Thyroid gland (tissue), 4 donors: ENCODE measurements around the gene ENTPD6. TPM values are rescaled to one million over a fixed set of nuclear protein-coding genes. Genes with fewer than 3 reads are reported as not detected.

Source experiments
- DNase-seq, 2 donors: peaks; one replicate each; pipeline ENCODE4 v3.0.0-alpha.2; 2019
- H3K27ac ChIP-seq, 3 donors: fragments of 200-600 bp; sonication (generic); 1 replicate in 2 of 3; 2 replicates in 1 of 3; pipeline ENCODE4 v1.5.1; 2016 to 2019; ENCODE audit warnings: mild to moderate bottlenecking in 1 of 3, moderate library complexity in 1 of 3
- H3K27me3 ChIP-seq: fragments of 200-600 bp; sonication (generic); one replicate; pipeline ENCODE4 v1.5.1; 2019
- H3K36me3 ChIP-seq, 2 donors: fragments of 200-600 bp; sonication (generic); one replicate each; pipeline ENCODE4 v1.5.1; 2016 to 2019
- H3K4me1 ChIP-seq, 2 donors: fragments of 200-600 bp; sonication (generic); one replicate each; pipeline ENCODE4 v1.5.1; 2017 to 2019
- H3K4me3 ChIP-seq, 3 donors: fragments of 200-600 bp; sonication (generic); replicated peaks in 1 of 3; 1 replicate in 2 of 3; 2 replicates in 1 of 3; pipeline ENCODE4 v1.5.1; 2016; ENCODE audit warnings: mild to moderate bottlenecking in 1 of 3
- H3K9me3 ChIP-seq: fragments of 200-600 bp; sonication (generic); one replicate; pipeline ENCODE4 v1.5.1; 2017
- POLR2A ChIP-seq, 2 donors: fragments of 450-650 bp; IDR thresholded peaks; one replicate each; pipeline ENCODE4 v1.6.1; 2017; ENCODE audit warnings: antibody characterized with exemption in 2 of 2, mild to moderate bottlenecking in 2 of 2, moderate library complexity in 1 of 2
- WGBS, 2 donors: methylation state at CpG; one replicate each; pipeline ENCODE4 v1.1.5; 2017; 5-methylcytosine and 5-hydroxymethylcytosine counted together
- intact Hi-C: fragments of 100-400 bp; cut with DNase I; formaldehyde crosslinking; loops from one replicate; pipeline ENCODE4 v1.15.1; 2023
- total RNA-seq, 4 donors: library from RNA; depleted of rRNA; stranded (reverse); fragments of >200 nt; gene quantifications; one replicate each; pipeline ENCODE4 v1.2.3, GENCODE V29; 2016
- TF ChIP-seq, protein P1 (sequence below), 6 experiments: fragments of 200-600 bp in 3 of 6; fragments of 450-650 bp in 3 of 6; sonication (generic) in 3 of 6; IDR thresholded peaks; one replicate each; pipeline ENCODE4 v1.5.1; 2016 to 2019; ENCODE audit warnings: antibody characterized with exemption in 6 of 6, mild to moderate bottlenecking in 2 of 6, inconsistent platforms in 1 of 6, moderate library complexity in 1 of 6

ENTPD6 gene
- total RNA-seq, 4 donors from 2014 or later, result 51.6 to 75.6 (median 64.9) TPM

DNA sequence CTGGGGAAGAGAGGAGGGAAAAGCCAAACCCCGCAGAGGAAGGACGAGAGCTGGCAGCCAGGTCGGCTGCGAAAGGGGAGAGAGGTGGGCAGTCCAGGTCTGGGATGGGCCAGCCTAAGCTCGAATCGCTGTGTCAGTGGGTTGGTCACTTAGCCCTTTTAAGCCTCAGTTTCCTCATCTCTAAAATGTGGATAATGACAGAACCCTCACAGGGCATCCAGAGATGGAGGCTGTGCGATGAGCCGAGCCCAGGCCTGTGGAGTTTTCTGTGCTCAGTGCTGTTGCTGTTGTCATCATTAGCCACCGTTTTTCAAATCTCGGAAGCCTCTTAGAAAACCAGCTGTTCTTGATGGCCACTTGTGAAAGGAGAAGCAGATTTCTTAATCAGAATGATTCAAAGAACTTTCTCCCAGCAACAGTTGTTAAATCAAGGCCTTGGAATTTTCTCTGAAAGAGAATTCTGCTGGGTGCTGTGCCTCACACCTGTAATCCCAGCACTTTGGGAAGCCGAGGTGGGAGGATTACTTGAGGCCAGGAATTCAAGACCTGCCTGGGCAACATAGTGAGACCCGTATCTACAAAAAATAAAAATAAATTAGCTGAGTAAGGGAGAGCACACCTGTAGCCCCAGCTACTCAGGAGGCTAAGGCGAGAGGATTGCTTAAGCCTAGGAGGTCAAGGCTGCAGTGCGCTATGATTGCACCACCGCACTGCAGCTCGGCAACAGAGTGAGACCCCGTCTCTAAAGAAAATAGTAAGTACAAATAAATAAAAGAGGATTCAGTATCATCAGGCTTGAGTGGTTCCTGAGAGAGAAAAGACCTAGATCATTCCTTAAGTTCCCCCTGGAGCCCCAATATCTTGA is 46.3 kb upstream of the ENTPD6 start:
- H3K4me1 ChIP-seq, result peaks cover 28 to 33% of the 10 kb centered on the region in 2 donors

DNA sequence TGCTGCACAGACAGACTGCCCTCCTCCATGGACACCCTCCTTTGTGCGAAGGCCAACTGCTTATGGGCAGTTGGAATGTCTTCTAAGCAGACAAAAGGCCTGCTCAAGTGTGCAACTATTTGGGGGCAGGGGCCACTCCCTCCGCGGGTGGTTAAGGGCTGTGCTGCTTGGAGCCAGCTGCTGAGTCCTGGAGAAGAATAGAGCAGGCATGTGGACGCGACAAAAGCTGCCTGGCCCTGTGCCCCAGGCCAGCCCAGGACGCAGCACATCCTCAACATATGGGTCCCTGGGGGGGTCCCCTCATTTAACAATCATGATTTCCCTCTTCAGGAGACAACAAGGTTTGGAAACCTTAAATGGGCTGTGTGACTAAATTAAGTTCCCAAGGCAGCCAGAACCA is 45.5 kb upstream of the ENTPD6 start:
- H3K9me3 ChIP-seq, result no peaks in the 10 kb centered on the region
- TF ChIP-seq, protein P1, sequence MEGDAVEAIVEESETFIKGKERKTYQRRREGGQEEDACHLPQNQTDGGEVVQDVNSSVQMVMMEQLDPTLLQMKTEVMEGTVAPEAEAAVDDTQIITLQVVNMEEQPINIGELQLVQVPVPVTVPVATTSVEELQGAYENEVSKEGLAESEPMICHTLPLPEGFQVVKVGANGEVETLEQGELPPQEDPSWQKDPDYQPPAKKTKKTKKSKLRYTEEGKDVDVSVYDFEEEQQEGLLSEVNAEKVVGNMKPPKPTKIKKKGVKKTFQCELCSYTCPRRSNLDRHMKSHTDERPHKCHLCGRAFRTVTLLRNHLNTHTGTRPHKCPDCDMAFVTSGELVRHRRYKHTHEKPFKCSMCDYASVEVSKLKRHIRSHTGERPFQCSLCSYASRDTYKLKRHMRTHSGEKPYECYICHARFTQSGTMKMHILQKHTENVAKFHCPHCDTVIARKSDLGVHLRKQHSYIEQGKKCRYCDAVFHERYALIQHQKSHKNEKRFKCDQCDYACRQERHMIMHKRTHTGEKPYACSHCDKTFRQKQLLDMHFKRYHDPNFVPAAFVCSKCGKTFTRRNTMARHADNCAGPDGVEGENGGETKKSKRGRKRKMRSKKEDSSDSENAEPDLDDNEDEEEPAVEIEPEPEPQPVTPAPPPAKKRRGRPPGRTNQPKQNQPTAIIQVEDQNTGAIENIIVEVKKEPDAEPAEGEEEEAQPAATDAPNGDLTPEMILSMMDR (IDR thresholded peaks at IDR 0.05), result no peak
- TF ChIP-seq POLR2A (IDR thresholded peaks at IDR 0.05), result peak in 1 of 2 donors; percentile 6
- WGBS, 2 donors, result 33 to 35% methylated on average over 6 of the region's 6 CpGs
- peak overlapping the region in 1 of 3 donors; percentile 61 for H3K27ac ChIP-seq
- H3K36me3 ChIP-seq, result no peaks in the 10 kb centered on the region
- no peak overlapping the region for H3K4me3 ChIP-seq
- intact Hi-C loops, result no loop called here
- no peaks in the 10 kb centered on the region for H3K27me3 ChIP-seq
- peak; percentile 45 to 50 for DNase-seq
- peaks cover 28 to 33% of the 10 kb centered on the region in 2 donors for H3K4me1 ChIP-seq

More for the DNA sequence above, 46.3 kb upstream of the ENTPD6 start:
- Histone ChIP-seq H3K9me3 (no peaks in the 10 kb centered on the region), H3K27ac (peak overlapping the region in 2 of 3 donors; percentile 8 to 61), H3K36me3 (no peaks in the 10 kb centered on the region), H3K4me3 (peak overlapping the region in 1 of 3 donors; percentile 15), H3K27me3 (no peaks in the 10 kb centered on the region)
- 52 to 60% methylated on average over 12 to 17 of the region's 17 CpGs for WGBS, 2 donors
- DNase-seq, result peak; percentile 52 to 57
- intact Hi-C loops, result no loop called here
- no peak for TF ChIP-seq POLR2A (IDR thresholded peaks at IDR 0.05)
- TF ChIP-seq, protein P1 (IDR thresholded peaks at IDR 0.05), result no peak

DNA sequence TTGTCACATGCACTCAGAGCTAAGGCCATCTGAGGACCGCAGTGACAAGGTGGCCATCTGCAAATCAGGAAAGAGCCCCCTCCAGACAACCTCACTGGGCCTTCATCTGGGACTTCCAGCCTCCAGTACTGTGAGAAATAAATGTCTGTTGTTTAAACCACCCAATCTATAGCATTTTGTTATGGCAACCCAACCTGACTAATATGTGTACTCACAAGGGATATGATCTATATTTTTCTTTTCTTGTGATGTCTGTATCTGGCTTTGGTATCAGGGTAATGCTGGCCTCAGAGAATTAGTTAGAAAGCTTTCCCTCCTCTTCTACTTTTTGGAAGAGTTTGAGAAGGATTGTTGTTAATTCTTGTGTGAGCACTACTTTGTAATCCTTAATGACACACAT is 37.5 kb upstream of the ENTPD6 start:
- no peaks in the 10 kb centered on the region for H3K9me3 ChIP-seq
- H3K27ac ChIP-seq, result no peak overlapping the region
- H3K4me1 ChIP-seq, result peaks cover 5% of the 10 kb centered on the region in 2 donors
- no peak for DNase-seq
- H3K4me3 ChIP-seq, result no peak overlapping the region
- no peaks in the 10 kb centered on the region for H3K36me3 ChIP-seq
- no peaks in the 10 kb centered on the region for H3K27me3 ChIP-seq
- intact Hi-C loops, result no loop called here
- 97 to 100% methylated on average over 1 of the region's 1 CpG for WGBS, 2 donors
- TF ChIP-seq POLR2A (IDR thresholded peaks at IDR 0.05), result no peak
- TF ChIP-seq, protein P1 (IDR thresholded peaks at IDR 0.05), result no peak

DNA sequence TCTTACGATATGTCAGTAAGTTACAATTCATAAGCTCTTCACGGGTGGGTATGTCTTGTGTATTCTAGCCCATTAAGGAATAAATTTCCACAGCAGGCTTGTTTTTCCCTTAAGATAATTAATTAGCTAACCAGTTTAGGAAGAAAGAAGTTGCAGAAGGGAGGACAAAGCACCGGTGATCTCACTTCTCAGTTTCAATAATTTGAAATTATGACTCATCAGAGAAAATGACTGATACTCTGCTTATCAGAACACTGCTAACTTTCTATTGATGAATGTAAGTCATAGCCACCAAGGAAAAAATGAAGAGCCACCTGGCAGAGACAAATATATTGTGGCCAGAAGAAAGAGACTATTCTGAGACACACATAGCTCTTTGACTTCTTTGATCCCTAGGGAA is 35.0 kb upstream of the ENTPD6 start:
- no peaks in the 10 kb centered on the region for H3K4me1 ChIP-seq
- no peaks in the 10 kb centered on the region for H3K36me3 ChIP-seq
- H3K4me3 ChIP-seq, result no peak overlapping the region
- intact Hi-C loops, result no loop called here
- TF ChIP-seq, protein P1 (IDR thresholded peaks at IDR 0.05), result no peak
- no peak for TF ChIP-seq POLR2A (IDR thresholded peaks at IDR 0.05)
- H3K27me3 ChIP-seq, result no peaks in the 10 kb centered on the region
- DNase-seq, result no peak
- no peak overlapping the region for H3K27ac ChIP-seq
- H3K9me3 ChIP-seq, result no peaks in the 10 kb centered on the region
- WGBS, 2 donors, result 74 to 76% methylated on average over 3 of the region's 3 CpGs

DNA sequence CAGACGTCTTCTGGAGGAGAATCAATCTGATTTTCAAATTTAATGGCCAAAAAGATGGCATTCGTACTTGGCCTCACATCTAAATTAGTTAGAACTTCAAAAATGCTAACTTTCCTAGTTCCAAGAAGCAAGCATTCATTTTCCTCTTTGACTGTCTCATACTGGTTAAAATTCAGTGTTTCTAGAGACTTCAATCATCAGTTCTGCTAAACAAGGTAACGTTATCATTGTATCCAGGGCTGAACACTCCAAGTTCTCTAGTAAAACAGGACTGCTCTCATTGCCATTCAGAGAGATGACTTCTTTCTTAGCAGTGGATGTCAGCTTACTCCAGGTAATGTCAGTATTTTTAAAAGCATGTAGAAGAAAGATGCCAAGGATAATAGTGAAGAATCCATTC is 34.6 kb upstream of the ENTPD6 start:
- H3K9me3 ChIP-seq, result no peaks in the 10 kb centered on the region
- H3K36me3 ChIP-seq, result no peaks in the 10 kb centered on the region
- H3K4me3 ChIP-seq, result no peak overlapping the region
- H3K27ac ChIP-seq, result no peak overlapping the region
- intact Hi-C loops, result no loop called here
- no peak for TF ChIP-seq POLR2A (IDR thresholded peaks at IDR 0.05)
- TF ChIP-seq, protein P1 (IDR thresholded peaks at IDR 0.05), result no peak
- no peak for DNase-seq
- H3K4me1 ChIP-seq, result no peaks in the 10 kb centered on the region
- no peaks in the 10 kb centered on the region for H3K27me3 ChIP-seq
- 78 to 82% methylated on average over 3 of the region's 3 CpGs for WGBS, 2 donors
